NB4 (cell line): ENCODE measurements around the gene JCAD.

Experiments used
- DNase-seq: peaks from one replicate; pipeline ENCODE4 v3.0.0; 2010; ENCODE audit warnings: low read depth
- H3K4me3 ChIP-seq: one replicate; pipeline ENCODE4 v1.5.1; 2011; ENCODE audit warnings: mild to moderate bottlenecking, low read depth, low read length, moderate library complexity
- CTCF ChIP-seq: IDR thresholded peaks from one replicate; pipeline ENCODE4 v1.5.1; 2012; ENCODE audit warnings: low read depth, low read length
- MYC ChIP-seq: IDR thresholded peaks from 2 replicates; pipeline ENCODE4 v1.6.1; 2011; ENCODE audit warnings: low read depth, low read length
- POLR2A ChIP-seq: IDR thresholded peaks from 2 replicates; pipeline ENCODE4 v1.6.1; 2011; ENCODE audit warnings: mild to moderate bottlenecking; ENCODE audit not compliant: insufficient read length; ENCODE audit errors: extremely low read depth
- TF ChIP-seq, protein P1 (sequence below): IDR thresholded peaks from 2 replicates; pipeline ENCODE4 v1.6.1; 2011; ENCODE audit warnings: low read depth, low read length

Gene JCAD

DNA sequence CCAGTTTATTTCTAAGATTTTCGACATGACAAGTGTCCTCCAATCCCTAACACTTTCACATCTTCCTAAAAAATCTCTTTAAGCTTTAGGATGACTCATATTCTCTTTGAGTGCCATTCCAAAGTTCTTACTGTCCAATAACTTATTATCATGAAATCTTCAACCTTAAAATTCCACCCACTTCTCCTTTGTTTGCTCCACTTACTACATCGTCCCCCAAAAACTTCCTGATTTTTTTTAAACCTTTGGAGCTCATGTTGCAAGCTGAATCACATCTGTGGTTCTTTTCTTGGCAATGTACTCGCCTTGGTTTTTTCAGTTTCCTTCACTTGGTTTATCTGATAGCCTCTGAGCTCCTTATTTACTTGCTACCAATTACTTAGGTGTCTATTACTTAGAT, 39.2 kb upstream of the JCAD start:
- H3K4me3 ChIP-seq: no peak overlapping the region
- TF ChIP-seq POLR2A (no peak), MYC (no peak), CTCF (no peak)
- TF ChIP-seq, protein P1, sequence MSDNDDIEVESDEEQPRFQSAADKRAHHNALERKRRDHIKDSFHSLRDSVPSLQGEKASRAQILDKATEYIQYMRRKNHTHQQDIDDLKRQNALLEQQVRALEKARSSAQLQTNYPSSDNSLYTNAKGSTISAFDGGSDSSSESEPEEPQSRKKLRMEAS: no peak
- no peak for DNase-seq

GRCh38 chr10:30096564-30096963, 37.2 kb upstream of the JCAD start:
- H3K4me3 ChIP-seq: no peak overlapping the region
- no peak for DNase-seq
- TF ChIP-seq POLR2A (no peak), CTCF (no peak), MYC (no peak)
- TF ChIP-seq, protein P1: no peak

DNA sequence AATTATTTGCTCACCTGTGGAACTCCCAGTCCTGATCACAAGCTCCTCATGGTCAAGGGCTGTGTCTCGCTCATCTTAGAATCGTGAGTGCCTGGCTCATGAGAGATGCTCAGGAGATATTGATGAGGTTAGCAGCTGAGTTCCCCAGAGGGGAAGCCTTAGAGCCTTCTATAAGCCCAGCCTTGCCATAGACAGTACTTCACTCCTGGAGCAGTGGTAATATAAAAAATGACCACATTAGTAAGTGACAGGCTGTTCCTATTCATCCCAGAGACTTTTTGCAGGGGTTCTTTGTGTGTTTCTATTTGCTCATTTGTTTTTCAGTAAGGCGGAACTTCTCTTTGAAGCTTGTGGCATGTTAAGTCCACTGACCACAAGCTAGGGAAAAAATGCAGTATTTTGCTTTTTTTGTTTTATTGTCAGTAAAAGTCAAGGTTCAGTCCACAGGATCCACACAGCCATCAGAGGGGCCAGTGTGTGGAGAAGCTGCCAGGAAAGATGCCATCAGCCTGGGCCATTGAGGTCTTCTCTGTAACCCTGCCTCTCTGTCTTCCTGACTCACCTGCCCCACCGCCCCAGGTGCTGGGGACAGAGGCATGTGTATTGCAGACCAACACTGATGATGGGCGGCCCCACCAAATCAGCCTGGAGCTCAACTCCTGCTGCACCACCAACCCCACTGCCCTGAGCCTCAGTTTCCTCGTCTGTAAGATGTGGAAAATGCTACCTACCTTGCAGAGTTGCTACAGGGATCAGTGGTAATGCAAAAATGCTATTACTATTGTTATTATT, 36.4 kb upstream of the JCAD start:
- H3K4me3 ChIP-seq: no peak overlapping the region
- TF ChIP-seq CTCF (no peak), MYC (no peak), POLR2A (no peak)
- TF ChIP-seq, protein P1: no peak
- DNase-seq: no peak

DNA sequence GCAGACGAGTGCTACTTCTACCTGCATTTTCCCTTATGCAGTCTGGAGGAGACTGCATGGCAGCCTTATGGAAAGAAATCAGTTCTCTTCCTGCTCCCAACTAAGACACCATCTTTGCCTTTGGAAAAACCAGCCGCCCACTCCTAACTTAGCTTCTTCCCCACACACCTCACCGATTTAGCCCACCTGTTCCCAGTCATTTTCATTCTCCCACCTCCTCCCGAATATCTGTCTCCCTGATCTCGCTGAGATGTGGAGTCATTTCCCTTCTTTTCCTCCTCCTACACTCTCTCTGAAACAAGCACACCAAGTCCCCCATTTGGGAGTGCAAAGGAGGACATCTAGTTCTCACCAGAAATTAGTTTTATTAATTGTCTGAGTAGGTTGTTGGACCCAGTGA, 35.2 kb upstream of the JCAD start:
- TF ChIP-seq POLR2A: no peak
- no peak for TF ChIP-seq CTCF
- no peak for TF ChIP-seq MYC
- TF ChIP-seq, protein P1: no peak
- no peak for DNase-seq
- no peak overlapping the region for H3K4me3 ChIP-seq

GRCh38 chr10:30093303-30093950, 34.0 kb upstream of the JCAD start:
- TF ChIP-seq CTCF (no peak), MYC (no peak), POLR2A (no peak)
- TF ChIP-seq, protein P1: no peak
- no peak for DNase-seq
- no peak overlapping the region for H3K4me3 ChIP-seq
